ENCODE data around the gene PPP3R1.
A peak's percentile ranks its signal among the peaks of the same experiment; 100 is the strongest.

The PPP3R1 gene, protein sequence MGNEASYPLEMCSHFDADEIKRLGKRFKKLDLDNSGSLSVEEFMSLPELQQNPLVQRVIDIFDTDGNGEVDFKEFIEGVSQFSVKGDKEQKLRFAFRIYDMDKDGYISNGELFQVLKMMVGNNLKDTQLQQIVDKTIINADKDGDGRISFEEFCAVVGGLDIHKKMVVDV

GRCh38 chr2:68252400-68253218 lies at the start of gene PPP3R1:
Gene PPP3R1 (minus strand): TSS chr2:68252532. CDS start chr2:68252127, 405 bp downstream.
- DNase-seq (ENCODE audit: low read depth in 3 of 3): peak; percentile 82 to 86 (median 84)

- DNase-seq (ENCODE audit: low read depth in 3 of 3): no peak
These were observed 43.2 kb upstream of the PPP3R1 start for GRCh38 chr2:68295516-68295915.

GRCh38 chr2:68294913-68295312 lies 42.6 kb upstream of the PPP3R1 start:
- DNase-seq (ENCODE audit: low read depth in 3 of 3): no peak

DNA sequence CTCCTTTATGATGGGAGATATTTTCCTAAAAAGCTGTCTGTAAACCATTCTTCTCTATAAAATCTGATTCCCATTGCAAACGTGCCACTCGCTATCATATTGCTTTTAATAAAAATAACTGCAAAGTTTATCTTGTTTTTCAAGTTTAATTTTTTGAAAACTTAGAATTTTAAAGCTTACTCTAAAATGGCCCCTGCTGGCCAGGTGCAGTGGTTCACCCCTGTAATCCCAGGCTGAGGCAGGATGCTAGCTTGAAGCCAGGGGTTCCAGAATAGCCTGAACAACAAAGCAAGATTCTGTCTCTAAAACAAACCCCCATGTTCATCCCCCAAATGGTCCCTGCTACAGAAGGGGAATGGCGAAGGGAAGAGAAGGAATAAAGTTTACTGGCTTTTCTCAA lies 41.9 kb upstream of the PPP3R1 start:
- DNase-seq (ENCODE audit: low read depth in 3 of 3): no peak

GRCh38 chr2:68293755-68294154 lies 41.4 kb upstream of the PPP3R1 start:
- DNase-seq (ENCODE audit: low read depth in 3 of 3): no peak

GRCh38 chr2:68293024-68293423 lies 40.7 kb upstream of the PPP3R1 start:
- no peak for DNase-seq (ENCODE audit: low read depth in 3 of 3)

- DNase-seq (ENCODE audit: low read depth in 3 of 3): no peak
These were observed 39.9 kb upstream of the PPP3R1 start for GRCh38 chr2:68292108-68292710.

GRCh38 chr2:68291314-68291713 lies 39.0 kb upstream of the PPP3R1 start:
- DNase-seq (ENCODE audit: low read depth in 3 of 3): no peak

GRCh38 chr2:68290901-68291300 lies 38.6 kb upstream of the PPP3R1 start:
- DNase-seq (ENCODE audit: low read depth in 3 of 3): no peak

DNA sequence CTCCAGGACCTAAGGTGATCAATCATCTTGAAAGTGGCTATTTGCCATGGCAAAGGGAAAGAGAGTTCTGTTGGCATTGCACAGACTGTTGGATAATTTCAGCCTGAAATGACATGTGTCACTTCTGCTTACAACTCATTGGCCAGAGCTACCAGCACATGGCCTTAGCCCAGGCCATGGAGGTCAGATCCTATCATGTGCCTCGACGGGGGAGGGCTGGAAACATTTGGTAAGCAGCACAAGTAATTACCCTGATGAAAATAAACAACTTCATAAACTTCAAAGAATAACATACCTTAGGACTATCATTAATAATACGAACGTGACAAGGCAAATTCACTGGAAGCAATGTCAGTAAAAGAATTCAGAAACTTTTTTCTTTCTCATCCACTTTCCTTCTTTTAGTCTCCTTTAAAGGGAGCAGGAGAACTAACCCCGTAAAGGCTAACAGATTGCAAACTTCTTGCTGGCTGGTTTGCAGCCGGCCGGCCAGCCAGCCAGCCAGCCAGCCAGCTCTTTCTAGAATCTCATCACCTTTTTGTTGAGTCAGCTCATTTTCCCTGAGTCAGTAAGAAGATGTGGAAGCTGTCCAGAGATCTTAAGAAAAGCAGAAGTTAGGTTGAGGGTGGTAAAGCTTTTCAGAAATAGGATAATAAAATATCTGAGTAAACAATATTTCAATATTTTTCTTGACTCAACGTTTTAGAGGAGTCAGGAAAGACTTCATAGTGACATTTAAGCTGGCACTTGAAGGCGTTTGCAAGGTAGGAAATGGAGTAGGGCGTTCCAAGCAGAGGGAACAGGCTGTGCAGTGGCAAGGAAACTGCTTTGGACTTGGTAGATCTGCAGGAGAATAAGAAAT lies 35.5 kb upstream of the PPP3R1 start:
- DNase-seq (ENCODE audit: low read depth in 3 of 3): no peak

DNA sequence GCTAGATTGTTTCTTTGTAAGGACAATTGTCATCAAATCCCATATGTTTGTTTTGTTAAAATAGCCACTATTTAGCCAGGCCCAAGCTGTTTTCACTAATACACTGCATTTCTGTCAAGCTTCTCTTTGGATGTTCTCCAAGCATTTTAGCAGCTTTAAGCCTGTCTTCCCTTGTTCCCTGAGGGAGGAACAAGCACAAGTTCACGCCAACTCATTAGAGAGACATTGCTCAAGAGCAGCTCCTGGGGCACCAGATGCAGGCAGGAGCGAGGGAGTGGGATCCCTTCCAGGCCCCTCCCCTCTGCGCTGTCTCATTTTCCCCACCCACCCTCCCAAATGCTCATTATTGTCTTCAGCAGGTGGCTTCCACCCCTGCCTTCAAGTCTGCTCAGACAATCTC lies 32.6 kb upstream of the PPP3R1 start:
- no peak for DNase-seq (ENCODE audit: low read depth in 3 of 3)

GRCh38 chr2:68283419-68283812 lies 31.1 kb upstream of the PPP3R1 start:
- no peak for DNase-seq (ENCODE audit: low read depth in 3 of 3)

GRCh38 chr2:68282811-68283418 lies 30.6 kb upstream of the PPP3R1 start:
- DNase-seq (ENCODE audit: low read depth in 3 of 3): no peak

GRCh38 chr2:68280796-68281195 lies 28.5 kb upstream of the PPP3R1 start:
- DNase-seq (ENCODE audit: low read depth in 3 of 3): no peak

GRCh38 chr2:68280348-68280747 lies 28.0 kb upstream of the PPP3R1 start:
- DNase-seq (ENCODE audit: low read depth in 3 of 3): no peak

DNA sequence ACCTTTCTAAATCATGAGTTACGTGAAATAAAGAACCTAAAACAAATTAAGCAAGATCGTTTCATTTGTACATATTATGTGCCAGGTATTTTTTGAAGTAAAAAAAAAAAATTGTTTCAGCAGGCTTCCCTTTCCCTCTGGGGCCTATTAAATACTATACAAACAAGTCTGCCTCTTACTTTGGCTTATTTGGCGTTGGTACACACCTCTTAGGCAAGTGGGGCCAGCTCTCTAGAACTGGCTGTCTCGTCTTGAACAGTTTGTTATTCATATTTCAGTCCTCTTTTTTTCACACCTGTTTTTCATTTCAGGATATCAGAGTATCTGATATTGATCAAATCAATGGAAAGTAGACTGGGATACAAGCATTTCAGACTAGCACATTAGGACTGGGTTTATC lies 27.4 kb upstream of the PPP3R1 start:
- no peak for DNase-seq (ENCODE audit: low read depth in 3 of 3)

DNA sequence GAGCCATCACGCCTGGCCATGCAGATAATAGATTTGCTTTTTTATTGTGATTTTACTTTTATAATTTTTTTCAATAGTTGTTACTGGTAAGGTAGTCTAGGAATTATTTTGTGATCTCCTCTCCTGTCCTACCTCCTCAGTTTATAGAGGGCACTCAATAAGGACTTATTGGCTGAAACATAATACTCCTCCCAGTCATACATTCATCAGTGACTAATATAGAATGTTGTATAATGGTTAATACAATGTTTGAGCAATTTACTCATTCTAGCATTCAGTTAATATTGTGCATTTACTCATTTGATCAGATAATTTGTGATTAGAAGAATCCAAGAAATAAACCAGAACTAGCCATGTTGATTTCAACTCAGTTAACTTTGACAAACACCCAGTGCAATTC lies 25.8 kb upstream of the PPP3R1 start:
- no peak for DNase-seq (ENCODE audit: low read depth in 3 of 3)

GRCh38 chr2:68274022-68274421 lies 21.7 kb upstream of the PPP3R1 start:
- no peak for DNase-seq (ENCODE audit: low read depth in 3 of 3)

DNA sequence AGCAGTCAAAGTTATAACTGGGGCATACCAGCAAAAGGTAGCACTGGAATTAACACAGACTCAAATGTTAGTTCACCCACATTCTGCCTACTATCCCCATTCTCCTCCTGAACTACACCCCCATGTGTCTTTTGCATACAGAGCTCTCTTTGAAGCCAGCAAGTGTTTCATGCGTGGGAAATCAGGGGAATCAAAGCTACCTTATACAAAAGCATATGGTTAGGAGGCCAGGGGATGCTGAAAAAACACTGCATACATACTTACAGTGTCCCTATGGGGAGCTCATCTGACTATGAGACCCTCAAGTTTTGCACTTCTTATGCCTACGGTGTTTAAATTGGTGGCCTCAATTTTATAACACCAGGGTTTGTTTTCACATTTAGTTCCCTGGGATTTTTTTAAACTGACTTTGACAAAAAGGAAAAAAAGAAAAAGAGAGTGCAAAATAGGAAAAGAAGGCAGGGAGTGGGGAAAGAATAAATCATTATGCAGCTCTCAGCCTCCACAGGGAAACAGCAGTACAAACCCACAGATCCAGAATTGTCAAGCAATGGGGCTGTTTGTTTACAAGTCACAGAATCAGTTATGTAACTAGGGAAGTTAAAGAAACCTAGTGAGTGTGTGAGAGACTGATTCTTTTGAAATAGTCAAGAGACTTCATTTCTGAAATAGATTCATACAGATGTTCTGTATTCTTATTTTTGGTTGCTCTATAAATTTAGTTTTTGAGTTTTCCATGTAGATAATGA lies 20.1 kb upstream of the PPP3R1 start:
- DNase-seq (ENCODE audit: low read depth in 3 of 3): no peak

DNA sequence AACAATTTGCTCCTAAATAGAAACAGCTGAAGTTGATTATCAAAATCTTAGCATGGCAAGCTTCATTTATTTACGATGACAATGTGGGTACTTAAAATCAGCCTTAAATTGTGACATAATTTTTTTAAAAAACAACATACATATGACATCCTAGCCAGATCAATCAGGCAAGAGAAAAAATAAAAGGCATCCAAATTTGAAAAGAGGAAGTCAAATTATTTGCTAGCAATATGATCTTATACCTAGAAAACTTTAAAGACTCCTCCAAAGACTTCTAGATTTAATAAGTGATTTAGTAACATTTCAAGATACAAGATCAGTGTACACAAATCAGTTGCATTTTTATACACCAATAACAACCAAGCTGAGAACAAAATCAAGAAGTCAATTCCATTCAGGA lies 14.3 kb upstream of the PPP3R1 start:
- no peak for DNase-seq (ENCODE audit: low read depth in 3 of 3)

DNA sequence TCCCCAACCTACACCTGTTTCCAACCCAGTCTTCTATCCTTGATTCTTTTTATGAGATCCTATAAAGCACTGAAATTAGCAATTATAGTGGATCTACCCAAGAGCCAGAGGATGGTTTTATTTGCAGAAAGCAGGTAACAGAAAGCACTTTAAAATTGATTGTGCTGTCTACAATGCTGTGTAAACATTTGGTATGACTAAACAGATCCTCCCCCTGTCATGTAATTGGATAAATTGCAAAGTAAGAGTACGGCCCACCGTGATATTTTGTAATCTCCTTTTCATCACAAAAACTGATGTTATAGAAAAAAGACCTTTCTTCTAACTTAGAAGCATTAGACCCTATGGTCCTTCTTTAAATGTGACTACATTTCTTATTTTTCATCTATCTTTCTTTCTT lies 11.3 kb upstream of the PPP3R1 start:
- DNase-seq (ENCODE audit: low read depth in 3 of 3): no peak
